ENCODE measurements around the gene ZMYND8. TPM values are rescaled to one million over a fixed set of nuclear protein-coding genes. Genes with fewer than 3 reads are reported as not detected.
A peak's percentile ranks its signal among the peaks of the same experiment; 100 is the strongest.

ZMYND8 gene
- total RNA-seq, 4 donors from 2014 or later = 32.2 to 78.9 (median 54.4) TPM

- Histone ChIP-seq H3K4me3 (no peak overlapping the region), H3K4me1 (peaks cover 25 to 100% (median 46%) of the 10 kb centered on the region in 3 donors), H3K9me3 (no peaks in the 10 kb centered on the region), H3K36me3 (no peaks in the 10 kb centered on the region), H3K27ac (peak overlapping the region; percentile 98 to 100 (median 100)), H3K27me3 (no peaks in the 10 kb centered on the region)
- TF ChIP-seq POLR2AphosphoS5 (IDR thresholded peaks at IDR 0.05) (no peak), POLR2A (IDR thresholded peaks at IDR 0.05) (no peak), EP300 (IDR thresholded peaks at IDR 0.05) (no peak), CTCF (IDR thresholded peaks at IDR 0.05) (no peak)
- ATAC-seq = no peak
- 54 to 74% methylated on average over 5 to 6 of the region's 7 CpGs for WGBS, 2 donors (ENCODE audit: low coverage in 1 of 2)
Measured at GRCh38 chr20:47320990-47321805, 35.3 kb downstream of the ZMYND8 start.

- no peaks in the 10 kb centered on the region for H3K27me3 ChIP-seq
- TF ChIP-seq POLR2A (IDR thresholded peaks at IDR 0.05) = no peak
- peak; percentile 51 for TF ChIP-seq POLR2AphosphoS5 (IDR thresholded peaks at IDR 0.05)
- 23% methylated on average over 7 of the region's 17 CpGs; no CpG with 5 or more reads in 1 of the 2 donors for WGBS, 2 donors (ENCODE audit: low coverage in 1 of 2)
- ATAC-seq = no peak
- H3K36me3 ChIP-seq = no peaks in the 10 kb centered on the region
- H3K4me1 ChIP-seq = peaks cover 30 to 100% (median 61%) of the 10 kb centered on the region in 3 donors
- peak overlapping the region in 1 of 2 donors; percentile 46 for H3K4me3 ChIP-seq
- no peaks in the 10 kb centered on the region for H3K9me3 ChIP-seq
- peak overlapping the region; percentile 98 to 100 (median 100) for H3K27ac ChIP-seq
Measured at GRCh38 chr20:47319517-47320252, 36.8 kb downstream of the ZMYND8 start.

- Histone ChIP-seq H3K4me3 (peak overlapping the region; percentile 23 to 46), H3K4me1 (peaks cover 30 to 100% (median 61%) of the 10 kb centered on the region in 3 donors), H3K9me3 (no peaks in the 10 kb centered on the region), H3K27me3 (no peaks in the 10 kb centered on the region), H3K36me3 (no peaks in the 10 kb centered on the region), H3K27ac (peak overlapping the region; percentile 98 to 100 (median 100))
- WGBS, 2 donors (ENCODE audit: low coverage in 1 of 2) = 0 to 9% methylated on average over 10 to 16 of the region's 28 CpGs
- peak; percentile 78 for ATAC-seq
- TF ChIP-seq POLR2AphosphoS5 (IDR thresholded peaks at IDR 0.05) (peak; percentile 99), EP300 (IDR thresholded peaks at IDR 0.05) (peak; percentile 93), POLR2A (IDR thresholded peaks at IDR 0.05) (peak; percentile 94 to 95), CTCF (IDR thresholded peaks at IDR 0.05) (peak in 1 of 4 experiments; percentile 16)
Measured at GRCh38 chr20:47318586-47319516, 37.6 kb downstream of the ZMYND8 start.

GRCh38 chr20:47318027-47318585 is 38.4 kb downstream of the ZMYND8 start:
- no peaks in the 10 kb centered on the region for H3K36me3 ChIP-seq
- H3K27me3 ChIP-seq = no peaks in the 10 kb centered on the region
- TF ChIP-seq EP300 (IDR thresholded peaks at IDR 0.05) = no peak
- TF ChIP-seq POLR2A (IDR thresholded peaks at IDR 0.05) = no peak
- no peak for TF ChIP-seq POLR2AphosphoS5 (IDR thresholded peaks at IDR 0.05)
- no peak for TF ChIP-seq CTCF (IDR thresholded peaks at IDR 0.05)
- H3K4me3 ChIP-seq = peak overlapping the region; percentile 20 to 46
- peak; percentile 17 for ATAC-seq
- H3K9me3 ChIP-seq = no peaks in the 10 kb centered on the region
- H3K27ac ChIP-seq = peak overlapping the region; percentile 98 to 100 (median 100)
- 16% methylated on average over 7 of the region's 7 CpGs; no CpG with 5 or more reads in 1 of the 2 donors for WGBS, 2 donors (ENCODE audit: low coverage in 1 of 2)
- H3K4me1 ChIP-seq = peaks cover 30 to 98% (median 61%) of the 10 kb centered on the region in 3 donors
